ENCODE measurements around the gene TSPEAR. TPM values are rescaled to one million over a fixed set of nuclear protein-coding genes. Genes with fewer than 3 reads are reported as not detected.
A peak's percentile ranks its signal among the peaks of the same experiment; 100 is the strongest.
"Not testable (repeated sequence)": the region's sequence is repeated elsewhere in the genome, so short reads cannot be mapped to it uniquely, and the experiment has no call there.

Gene TSPEAR
- total and polyA plus RNA-seq, 7 experiments from 2014 or later = 0.07 TPM; not detected in 6

- Mint-ChIP-seq H3K27ac (no peak within 1 kb of the TSS), H3K4me3 (no peak within 1 kb of the TSS), H3K27me3 (peaks cover 0 to 8% (median 0%) of the 10 kb centered on the region in 5 donors), H3K36me3 (peaks cover 17 to 39% (median 28%) of the 10 kb centered on the region in 5 donors), H3K4me1 (peaks cover 16 to 34% (median 30%) of the 10 kb centered on the region in 7 donors), H3K9me3 (peaks cover 12 to 48% (median 24%) of the 10 kb centered on the region in 11 donors)
- ChIA-PET POLR2A (no interaction called here), CTCF (no interaction called here)
- Histone ChIP-seq H3K27ac (ENCODE audit: low read depth, low read length) (no peak within 1 kb of the TSS), H3K4me3 (ENCODE audit: low read length) (no peak within 1 kb of the TSS), H3K9me3 (ENCODE audit: control insufficient read depth in 2 of 3, low read length in 3 of 3) (peaks cover 4 to 14% (median 8%) of the 10 kb centered on the region in 3 experiments), H3K36me3 (ENCODE audit: control insufficient read depth in 2 of 3, insufficient read depth in 3 of 3, low read length in 3 of 3) (no peaks in the 10 kb centered on the region), H3K27me3 (ENCODE audit: control insufficient read depth in 2 of 2, insufficient read depth in 2 of 2, low read length in 2 of 2) (no peaks in the 10 kb centered on the region), H3K4me1 (ENCODE audit: control insufficient read depth in 2 of 2, insufficient read depth in 2 of 2, low read length in 2 of 2) (peaks cover 15 to 19% of the 10 kb centered on the region in 2 donors)
- DNase-seq = no peak
- no peak for ATAC-seq
- intact Hi-C loops (cut with micrococcal nuclease) = no loop called here
Measured at GRCh38 chr21:44551340-44551961, 159.9 kb downstream of the TSPEAR start, which contains the start of gene KRTAP10-2. TSS of gene KRTAP10-2 (minus strand) at chr21:44551505. CDS start at chr21:44551458, 47 bp downstream.

GRCh38 chr21:44550807-44551206 lies 160.6 kb downstream of the TSPEAR start:
- Mint-ChIP-seq H3K9me3 (peaks cover 12 to 53% (median 24%) of the 10 kb centered on the region in 11 donors), H3K27ac (no peak overlapping the region), H3K27me3 (peaks cover 0 to 8% (median 0%) of the 10 kb centered on the region in 5 donors), H3K36me3 (peaks cover 17 to 39% (median 28%) of the 10 kb centered on the region in 5 donors), H3K4me1 (peaks cover 16 to 34% (median 30%) of the 10 kb centered on the region in 7 donors), H3K4me3 (no peak overlapping the region)
- H3K27ac ChIP-seq (ENCODE audit: low read depth, low read length) = no peak overlapping the region
- no peaks in the 10 kb centered on the region for H3K27me3 ChIP-seq (ENCODE audit: control insufficient read depth in 2 of 2, insufficient read depth in 2 of 2, low read length in 2 of 2)
- H3K4me3 ChIP-seq (ENCODE audit: low read length) = no peak overlapping the region
- peaks cover 5 to 18% (median 8%) of the 10 kb centered on the region in 3 experiments for H3K9me3 ChIP-seq (ENCODE audit: control insufficient read depth in 2 of 3, low read length in 3 of 3)
- H3K36me3 ChIP-seq (ENCODE audit: control insufficient read depth in 2 of 3, insufficient read depth in 3 of 3, low read length in 3 of 3) = no peaks in the 10 kb centered on the region
- no peak for ATAC-seq
- no peak for DNase-seq
- ChIA-PET CTCF (no interaction called here), POLR2A (no interaction called here)
- intact Hi-C loops (cut with micrococcal nuclease) = no loop called here
- peaks cover 15 to 19% of the 10 kb centered on the region in 2 donors for H3K4me1 ChIP-seq (ENCODE audit: control insufficient read depth in 2 of 2, insufficient read depth in 2 of 2, low read length in 2 of 2)

GRCh38 chr21:44550285-44550684 lies 161.1 kb downstream of the TSPEAR start:
- ATAC-seq; DNase-seq; H3K4me3 ChIP-seq (ENCODE audit: low read length); H3K27me3 Mint-ChIP-seq; CTCF ChIA-PET; intact Hi-C loops (cut with micrococcal nuclease); H3K36me3 ChIP-seq (ENCODE audit: control insufficient read depth in 2 of 3, insufficient read depth in 3 of 3, low read length in 3 of 3); H3K4me3 Mint-ChIP-seq; H3K27ac Mint-ChIP-seq; H3K27ac ChIP-seq (ENCODE audit: low read depth, low read length); H3K27me3 ChIP-seq (ENCODE audit: control insufficient read depth in 2 of 2, insufficient read depth in 2 of 2, low read length in 2 of 2); POLR2A ChIA-PET: not testable (repeated sequence)
- Mint-ChIP-seq H3K4me1 (peaks cover 16 to 34% (median 30%) of the 10 kb centered on the region in 7 donors), H3K9me3 (peaks cover 12 to 56% (median 28%) of the 10 kb centered on the region in 11 donors), H3K36me3 (peaks cover 22 to 43% (median 30%) of the 10 kb centered on the region in 5 donors)
- Histone ChIP-seq H3K9me3 (ENCODE audit: control insufficient read depth in 2 of 3, low read length in 3 of 3) (peaks cover 5 to 18% (median 8%) of the 10 kb centered on the region in 3 experiments), H3K4me1 (ENCODE audit: control insufficient read depth in 2 of 2, insufficient read depth in 2 of 2, low read length in 2 of 2) (peaks cover 15 to 19% of the 10 kb centered on the region in 2 donors)

GRCh38 chr21:44549525-44550211 lies 161.7 kb downstream of the TSPEAR start:
- H3K36me3 ChIP-seq (ENCODE audit: control insufficient read depth in 2 of 3, insufficient read depth in 3 of 3, low read length in 3 of 3) = no peaks in the 10 kb centered on the region
- H3K4me3 Mint-ChIP-seq = peak overlapping the region in 4 of 10 donors; percentile 19 to 84 (median 52)
- H3K27me3 ChIP-seq (ENCODE audit: control insufficient read depth in 2 of 2, insufficient read depth in 2 of 2, low read length in 2 of 2) = no peaks in the 10 kb centered on the region
- peaks cover 12 to 53% (median 28%) of the 10 kb centered on the region in 11 donors for H3K9me3 Mint-ChIP-seq
- peaks cover 5 to 18% (median 8%) of the 10 kb centered on the region in 3 experiments for H3K9me3 ChIP-seq (ENCODE audit: control insufficient read depth in 2 of 3, low read length in 3 of 3)
- no peak overlapping the region for H3K4me3 ChIP-seq (ENCODE audit: low read length)
- H3K27ac Mint-ChIP-seq = peak overlapping the region in 6 of 9 donors; percentile 28 to 99 (median 80)
- ATAC-seq (no peak), DNase-seq (no peak)
- H3K27me3 Mint-ChIP-seq = peaks cover 0 to 5% (median 0%) of the 10 kb centered on the region in 5 donors
- intact Hi-C loops (cut with micrococcal nuclease) = loop anchor here in 1 of 2 donors (5.0 to 10.0 kb wide), 2 partner anchors 37 to 145 kb away; partner anchors contain the start of gene KRTAP10-12
- H3K4me1 ChIP-seq (ENCODE audit: control insufficient read depth in 2 of 2, insufficient read depth in 2 of 2, low read length in 2 of 2) = peaks cover 15 to 19% of the 10 kb centered on the region in 2 donors
- peaks cover 22 to 39% (median 30%) of the 10 kb centered on the region in 5 donors for H3K36me3 Mint-ChIP-seq
- peaks cover 16 to 34% (median 30%) of the 10 kb centered on the region in 7 donors for H3K4me1 Mint-ChIP-seq
- ChIA-PET CTCF (no interaction called here), POLR2A (interaction anchor here (1.1 kb wide), 1 partner anchor 75 kb away, joined by 3 read pairs; no protein-coding TSS in a partner anchor)
- no peak overlapping the region for H3K27ac ChIP-seq (ENCODE audit: low read depth, low read length)

- H3K27ac ChIP-seq (ENCODE audit: low read depth, low read length) = no peak overlapping the region
- H3K4me1 Mint-ChIP-seq = peaks cover 16 to 34% (median 30%) of the 10 kb centered on the region in 7 donors
- peaks cover 15 to 19% of the 10 kb centered on the region in 2 donors for H3K4me1 ChIP-seq (ENCODE audit: control insufficient read depth in 2 of 2, insufficient read depth in 2 of 2, low read length in 2 of 2)
- peaks cover 0 to 5% (median 0%) of the 10 kb centered on the region in 5 donors for H3K27me3 Mint-ChIP-seq
- peaks cover 12 to 45% (median 28%) of the 10 kb centered on the region in 11 donors for H3K9me3 Mint-ChIP-seq
- no peaks in the 10 kb centered on the region for H3K27me3 ChIP-seq (ENCODE audit: control insufficient read depth in 2 of 2, insufficient read depth in 2 of 2, low read length in 2 of 2)
- H3K36me3 Mint-ChIP-seq = peaks cover 22 to 38% (median 30%) of the 10 kb centered on the region in 5 donors
- H3K4me3 ChIP-seq (ENCODE audit: low read length) = no peak overlapping the region
- peaks cover 5 to 12% (median 8%) of the 10 kb centered on the region in 3 experiments for H3K9me3 ChIP-seq (ENCODE audit: control insufficient read depth in 2 of 3, low read length in 3 of 3)
- intact Hi-C loops (cut with micrococcal nuclease) = loop anchor here in 1 of 2 donors (5.0 to 10.0 kb wide), 2 partner anchors 37 to 146 kb away; partner anchors contain the start of gene KRTAP10-12
- ATAC-seq (no peak), DNase-seq (no peak)
- H3K27ac Mint-ChIP-seq = peak overlapping the region in 6 of 9 donors; percentile 63 to 99 (median 92)
- POLR2A ChIA-PET = interaction anchor here (1.1 kb wide), 1 partner anchor 76 kb away, joined by 3 read pairs; no protein-coding TSS in a partner anchor
- CTCF ChIA-PET = no interaction called here
- H3K4me3 Mint-ChIP-seq = peak overlapping the region in 6 of 10 donors; percentile 2 to 86 (median 82)
- no peaks in the 10 kb centered on the region for H3K36me3 ChIP-seq (ENCODE audit: control insufficient read depth in 2 of 3, insufficient read depth in 3 of 3, low read length in 3 of 3)
Measured at GRCh38 chr21:44548922-44549321, 162.4 kb downstream of the TSPEAR start.

GRCh38 chr21:44548381-44548780 lies 163.0 kb downstream of the TSPEAR start:
- peaks cover 16 to 34% (median 30%) of the 10 kb centered on the region in 7 donors for H3K4me1 Mint-ChIP-seq
- H3K9me3 Mint-ChIP-seq = peaks cover 12 to 40% (median 25%) of the 10 kb centered on the region in 11 donors
- H3K4me3 Mint-ChIP-seq = peak overlapping the region in 9 of 10 donors; percentile 29 to 86 (median 83)
- Histone ChIP-seq H3K9me3 (ENCODE audit: control insufficient read depth in 2 of 3, low read length in 3 of 3) (peaks cover 5 to 11% (median 8%) of the 10 kb centered on the region in 3 experiments), H3K27me3 (ENCODE audit: control insufficient read depth in 2 of 2, insufficient read depth in 2 of 2, low read length in 2 of 2) (no peaks in the 10 kb centered on the region), H3K27ac (ENCODE audit: low read depth, low read length) (no peak overlapping the region), H3K4me3 (ENCODE audit: low read length) (no peak overlapping the region), H3K4me1 (ENCODE audit: control insufficient read depth in 2 of 2, insufficient read depth in 2 of 2, low read length in 2 of 2) (peaks cover 15 to 19% of the 10 kb centered on the region in 2 donors), H3K36me3 (ENCODE audit: control insufficient read depth in 2 of 3, insufficient read depth in 3 of 3, low read length in 3 of 3) (no peaks in the 10 kb centered on the region)
- ATAC-seq = no peak
- intact Hi-C loops (cut with micrococcal nuclease) = loop anchor here in 1 of 2 donors (5.0 to 10.0 kb wide), 2 partner anchors 36 to 146 kb away; partner anchors contain the start of gene KRTAP10-12
- peak in 1 of 9 donors; percentile 9 for DNase-seq
- H3K27ac Mint-ChIP-seq = peak overlapping the region in 8 of 9 donors; percentile 68 to 99 (median 94)
- ChIA-PET POLR2A (interaction anchor here (2.6 kb wide), 1 partner anchor 71 kb away, joined by 15 read pairs; no protein-coding TSS in a partner anchor), CTCF (interaction anchor here (0.6 to 1.2 kb wide), 3 partner anchors 12 to 38 kb away, joined by 3 to 6 read pairs (median 3); no protein-coding TSS in a partner anchor)
- H3K36me3 Mint-ChIP-seq = peaks cover 22 to 35% (median 27%) of the 10 kb centered on the region in 5 donors
- H3K27me3 Mint-ChIP-seq = peaks cover 0 to 5% (median 0%) of the 10 kb centered on the region in 5 donors
